Testis (tissue), 3 donors: ENCODE data around the gene C17orf67. TPM values are rescaled to one million over a fixed set of nuclear protein-coding genes. Genes with fewer than 3 reads are reported as not detected.

ENCODE experiments used
- DNase-seq: peaks from one replicate; pipeline ENCODE4 v3.0.0-alpha.2; 2019
- H3K27ac ChIP-seq, 2 donors: fragments of 200-600 bp; sonication (generic); one replicate each; pipeline ENCODE4 v1.5.1; 2019
- H3K27me3 ChIP-seq: fragments of 200-600 bp; sonication (generic); one replicate; pipeline ENCODE4 v1.5.1; 2019
- H3K36me3 ChIP-seq: fragments of 200-600 bp; sonication (generic); one replicate; pipeline ENCODE4 v1.5.1; 2017; ENCODE audit warnings: low read depth; ENCODE audit errors: missing control alignments
- H3K4me1 ChIP-seq: fragments of 200-600 bp; sonication (generic); one replicate; pipeline ENCODE4 v1.5.1; 2019
- H3K4me3 ChIP-seq, 2 donors: fragments of 200-600 bp; sonication (generic); one replicate each; pipeline ENCODE4 v1.5.1; 2017 to 2019
- H3K9me3 ChIP-seq: fragments of 200-600 bp; sonication (generic); one replicate; pipeline ENCODE4 v1.5.1; 2017
- CTCF ChIP-seq, 3 experiments: fragments of 450-650 bp in 2 of 3; fragments of 200-600 bp in 1 of 3; sonication (generic) in 1 of 3; IDR thresholded peaks; one replicate each; pipeline ENCODE4 v1.5.1; 2016 to 2019; ENCODE audit warnings: antibody characterized with exemption in 3 of 3, mild to moderate bottlenecking in 2 of 3, moderate library complexity in 1 of 3
- POLR2A ChIP-seq: fragments of 450-650 bp; IDR thresholded peaks from one replicate; pipeline ENCODE4 v1.6.1; 2017; ENCODE audit warnings: antibody characterized with exemption, mild to moderate bottlenecking, moderate library complexity
- WGBS, 2 donors: methylation state at CpG; one replicate each; pipeline ENCODE4 v1.1.5; 2018; 5-methylcytosine and 5-hydroxymethylcytosine counted together
- intact Hi-C: fragments of 100-400 bp; cut with DNase I; formaldehyde crosslinking; loops from one replicate; pipeline ENCODE4 v1.15.1; 2023; ENCODE audit warnings: low total_unique reads
- polyA plus RNA-seq: library from polyadenylated mRNA; stranded (reverse); fragments of 350-450 nt; fragmentation: Illumina TruSeq; extraction: RNeasy Lipid Tissue Mini Kit (QIAGEN cat#74804); gene quantifications from one replicate; pipeline ENCODE4 v1.2.3, GENCODE V29; 2014; ENCODE audit warnings: low read depth, low replicate concordance; ENCODE audit not compliant: insufficient read depth
- total RNA-seq, 2 donors: library from RNA; depleted of rRNA; stranded (reverse); fragments of >200 nt; gene quantifications; one replicate each; pipeline ENCODE4 v1.2.3, GENCODE V29; 2016

C17orf67 gene
- total and polyA plus RNA-seq, 3 donors from 2014 or later: 2.9 to 5.3 (median 3.7) TPM

GRCh38 chr17:56793957-56794356, 39.8 kb downstream of the C17orf67 start:
- Histone ChIP-seq H3K27me3 (no peaks in the 10 kb centered on the region), H3K27ac (no peak overlapping the region), H3K4me3 (no peak overlapping the region), H3K36me3 (no peaks in the 10 kb centered on the region), H3K4me1 (no peaks in the 10 kb centered on the region), H3K9me3 (no peaks in the 10 kb centered on the region)
- 45 to 65% methylated on average over 3 of the region's 3 CpGs for WGBS, 2 donors
- no peak for DNase-seq
- TF ChIP-seq CTCF (IDR thresholded peaks at IDR 0.05): no peak
- TF ChIP-seq POLR2A: no peak
- intact Hi-C loops: no loop called here

GRCh38 chr17:56793531-56793930, 40.2 kb downstream of the C17orf67 start:
- Histone ChIP-seq H3K4me1 (no peaks in the 10 kb centered on the region), H3K9me3 (no peaks in the 10 kb centered on the region), H3K27me3 (no peaks in the 10 kb centered on the region), H3K4me3 (no peak overlapping the region), H3K36me3 (no peaks in the 10 kb centered on the region), H3K27ac (no peak overlapping the region)
- peak; percentile 34 for DNase-seq
- intact Hi-C loops: no loop called here
- TF ChIP-seq POLR2A (no peak), CTCF (IDR thresholded peaks at IDR 0.05) (no peak)

- intact Hi-C loops: no loop called here
- Histone ChIP-seq H3K27me3 (no peaks in the 10 kb centered on the region), H3K4me1 (no peaks in the 10 kb centered on the region), H3K4me3 (no peak overlapping the region), H3K36me3 (no peaks in the 10 kb centered on the region), H3K27ac (no peak overlapping the region), H3K9me3 (no peaks in the 10 kb centered on the region)
- TF ChIP-seq CTCF (IDR thresholded peaks at IDR 0.05) (no peak), POLR2A (no peak)
- 93 to 94% methylated on average over 1 of the region's 1 CpG for WGBS, 2 donors
- DNase-seq: no peak
These were observed 41.5 kb downstream of the C17orf67 start for GRCh38 chr17:56792267-56792666.

DNA sequence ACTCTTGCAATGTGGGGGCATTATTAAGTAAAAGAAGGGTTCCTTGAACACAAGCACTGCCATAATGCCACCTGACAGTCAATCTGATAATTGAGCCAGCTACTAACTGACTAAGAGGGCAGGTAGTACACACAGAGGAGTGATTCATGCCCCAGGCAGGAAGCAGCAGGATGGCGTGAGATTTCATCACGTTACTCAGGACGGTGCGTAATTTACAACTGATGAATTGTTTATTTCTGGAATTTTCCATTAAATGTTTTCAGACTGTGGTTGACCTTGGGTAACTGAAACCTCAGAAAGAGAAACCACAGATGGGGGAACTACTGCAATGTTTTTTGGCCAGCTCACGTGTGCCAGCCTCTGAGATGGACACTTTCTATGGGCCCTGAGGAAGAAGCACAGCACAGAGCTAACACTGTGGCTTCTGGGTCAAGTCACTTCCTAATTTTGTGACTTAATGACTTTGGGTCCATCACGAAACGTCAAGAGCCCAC, 46.7 kb downstream of the C17orf67 start:
- no peak overlapping the region for H3K4me3 ChIP-seq
- no peak for TF ChIP-seq POLR2A
- no peaks in the 10 kb centered on the region for H3K36me3 ChIP-seq
- no peaks in the 10 kb centered on the region for H3K27me3 ChIP-seq
- intact Hi-C loops: no loop called here
- H3K4me1 ChIP-seq: no peaks in the 10 kb centered on the region
- no peaks in the 10 kb centered on the region for H3K9me3 ChIP-seq
- no peak overlapping the region for H3K27ac ChIP-seq
- DNase-seq: no peak
- 80 to 83% methylated on average over 7 of the region's 7 CpGs for WGBS, 2 donors

- TF ChIP-seq CTCF (IDR thresholded peaks at IDR 0.05) (no peak), POLR2A (no peak)
- Histone ChIP-seq H3K27me3 (no peaks in the 10 kb centered on the region), H3K4me3 (no peak overlapping the region), H3K9me3 (no peaks in the 10 kb centered on the region), H3K36me3 (no peaks in the 10 kb centered on the region), H3K4me1 (no peaks in the 10 kb centered on the region), H3K27ac (no peak overlapping the region)
- intact Hi-C loops: no loop called here
- no peak for DNase-seq
- WGBS, 2 donors: 88 to 91% methylated on average over 9 of the region's 9 CpGs
These were observed 47.6 kb downstream of the C17orf67 start for GRCh38 chr17:56785997-56786680.
